Skin of body (tissue), 2 donors: ENCODE measurements around the gene WASHC4. TPM values are rescaled to one million over a fixed set of nuclear protein-coding genes. Genes with fewer than 3 reads are reported as not detected.
A peak's percentile ranks its signal among the peaks of the same experiment; 100 is the strongest.
"Not testable (repeated sequence)": the region's sequence is repeated elsewhere in the genome, so short reads cannot be mapped to it uniquely, and the experiment has no call there.

ENCODE experiments used
- DNase-seq: peaks from one replicate; lab custom pipeline; 2025; lab: John Stamatoyannopoulos, UW
- total RNA-seq: library from RNA; depleted of rRNA; stranded (reverse); fragments of >200 nt; gene quantifications from one replicate; pipeline ENCODE4 v1.2.3, GENCODE V29; 2014

The WASHC4 gene
- total RNA-seq, 1 donor from 2014 or later, result 97.0 TPM

DNA sequence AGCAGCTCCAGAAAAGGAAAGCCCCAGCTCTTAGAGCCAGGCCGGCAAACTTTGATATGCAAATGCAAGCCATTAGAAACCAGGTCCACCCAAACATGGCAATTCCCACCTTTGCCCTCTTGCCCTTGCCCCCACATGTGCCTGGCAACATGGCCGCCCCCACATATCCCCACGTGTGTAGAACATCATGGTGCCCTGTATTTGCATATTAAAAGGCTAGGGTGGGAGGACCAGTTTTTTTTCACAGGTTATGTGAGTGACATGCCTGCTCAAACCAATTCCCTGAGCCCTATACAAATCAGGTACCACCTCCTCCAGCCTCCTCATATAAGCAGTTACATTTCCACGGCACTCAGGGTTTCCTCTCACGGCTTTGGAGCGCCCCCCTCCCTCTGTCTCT is 17.2 kb upstream of the WASHC4 start:
- DNase-seq, result no peak

- DNase-seq, result no peak
Measured at GRCh38 chr12:105091476-105092206, 15.9 kb upstream of the WASHC4 start.

GRCh38 chr12:105092336-105092735 is 15.2 kb upstream of the WASHC4 start:
- no peak for DNase-seq

GRCh38 chr12:105095338-105095737 is 12.2 kb upstream of the WASHC4 start:
- DNase-seq, result not testable (repeated sequence)

DNA sequence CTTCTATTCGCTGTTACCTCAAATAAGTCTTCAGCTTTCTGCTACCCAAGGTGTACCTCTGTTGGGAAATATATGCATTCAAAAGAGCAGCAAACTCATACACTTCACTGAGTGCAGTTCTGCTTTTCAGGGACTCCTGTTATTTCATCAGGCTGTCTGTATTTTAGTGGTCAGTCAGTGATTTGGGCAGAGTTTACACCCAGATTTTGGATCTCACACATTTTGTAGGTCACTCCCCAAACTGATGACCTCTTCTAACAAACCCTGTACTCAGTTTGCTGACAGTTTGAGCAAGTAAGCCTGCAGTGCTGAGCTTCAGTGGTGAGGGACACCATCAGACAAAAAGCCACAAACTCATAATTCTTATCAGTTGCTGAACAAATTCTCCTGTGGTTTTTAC is 8.2 kb upstream of the WASHC4 start:
- DNase-seq, result no peak

DNA sequence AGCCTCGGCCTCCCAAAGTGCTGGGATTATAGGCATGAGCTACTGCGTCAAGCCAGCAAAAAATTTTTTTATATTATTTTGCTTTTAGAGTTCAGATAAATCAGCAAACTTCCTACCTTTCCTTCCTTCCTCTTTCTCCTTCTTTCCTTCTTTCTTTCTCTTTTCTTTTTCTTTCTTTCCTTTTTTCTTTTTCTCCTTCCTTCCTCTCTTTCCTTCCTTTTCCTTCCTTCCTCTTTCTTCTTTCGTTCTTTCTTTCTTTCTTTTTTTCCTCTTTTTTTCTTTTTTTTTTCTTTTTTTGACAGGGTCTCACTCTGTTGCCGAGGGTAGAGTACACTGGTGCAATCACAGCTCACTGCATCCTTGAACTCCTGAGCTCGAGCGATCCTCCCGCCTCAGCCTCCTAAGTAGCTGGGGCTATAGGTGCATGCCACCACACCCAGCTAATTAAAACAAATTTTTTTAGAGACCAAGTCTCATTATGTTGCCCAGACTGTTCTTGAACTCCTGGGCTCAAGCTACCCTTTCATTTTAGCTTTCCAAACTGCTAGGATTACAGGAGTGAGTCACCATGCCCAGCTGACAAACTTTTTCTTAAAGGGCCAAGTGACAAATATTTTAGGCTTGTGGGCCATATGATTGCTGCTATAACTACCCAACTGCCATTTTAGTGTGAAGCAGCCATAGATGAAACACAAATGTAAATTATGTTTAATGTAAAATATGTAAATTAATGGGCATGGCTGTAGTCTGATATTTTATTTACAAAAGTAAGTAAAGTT is 7.1 kb upstream of the WASHC4 start:
- DNase-seq, result no peak

- no peak for DNase-seq
Measured at GRCh38 chr12:105100998-105101397, 6.5 kb upstream of the WASHC4 start.

- no peak for DNase-seq
Measured at GRCh38 chr12:105102673-105103072, 4.9 kb upstream of the WASHC4 start.

DNA sequence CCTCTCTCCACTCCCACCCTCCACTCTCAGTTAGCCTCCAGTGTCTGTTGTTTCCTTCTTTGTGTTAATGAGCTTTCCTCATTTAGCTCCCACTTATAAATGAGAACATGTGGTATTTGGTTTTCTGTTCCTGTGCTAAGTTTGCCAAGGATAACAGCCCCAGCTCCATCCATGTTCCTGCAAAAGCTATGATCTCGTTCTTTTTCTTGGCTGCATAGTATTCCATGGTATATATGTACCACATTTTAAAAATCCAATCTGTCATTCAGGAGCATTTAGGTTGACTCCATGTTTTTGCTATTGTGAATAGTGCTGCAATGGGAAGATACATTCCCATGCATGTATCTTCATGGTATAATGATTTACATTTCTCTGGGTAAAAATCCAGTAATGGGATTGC is 2.8 kb upstream of the WASHC4 start:
- DNase-seq, result no peak

- DNase-seq, result peak; percentile 44
Measured at GRCh38 chr12:105106621-105107020, 910 bp upstream of the WASHC4 start.

DNA sequence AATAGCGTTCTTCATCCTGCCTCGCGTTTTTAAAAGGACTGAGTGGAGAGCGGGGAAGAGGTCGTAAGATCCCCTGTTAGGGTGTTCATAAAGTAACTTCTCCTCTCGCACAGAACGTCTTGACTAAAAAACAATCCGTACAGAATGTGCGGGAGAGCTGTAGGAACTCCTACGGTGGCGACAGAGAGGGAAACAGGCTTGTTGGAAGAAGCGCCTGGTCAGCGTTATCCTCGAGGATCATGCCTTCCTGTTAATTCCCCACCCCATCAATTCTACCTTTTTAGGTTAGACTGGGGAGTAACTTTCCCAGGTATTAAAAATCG is 399 bp upstream of the WASHC4 start:
- DNase-seq, result peak; percentile 66

GRCh38 chr12:105109465-105110212 is 2.1 kb downstream of the WASHC4 start:
- DNase-seq, result peak; percentile 3

DNA sequence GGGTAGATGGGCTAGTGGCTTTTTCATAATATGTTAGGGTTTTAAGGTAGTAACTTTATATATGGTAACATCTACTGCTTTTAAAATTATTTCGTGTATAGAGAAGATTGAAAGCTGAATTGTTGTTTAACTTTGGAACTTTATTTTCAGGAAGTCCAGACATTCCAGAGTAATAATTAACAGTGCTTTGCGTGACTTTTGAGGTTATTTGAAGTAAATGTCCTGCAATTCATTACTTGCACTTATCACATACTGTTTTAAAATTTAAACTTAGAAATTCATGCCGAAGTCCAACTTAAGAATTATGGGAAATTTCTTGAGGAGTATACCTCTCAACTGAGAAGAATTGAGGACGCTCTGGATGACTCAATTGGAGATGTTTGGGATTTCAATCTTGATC is 3.3 kb downstream of the WASHC4 start:
- no peak for DNase-seq

DNA sequence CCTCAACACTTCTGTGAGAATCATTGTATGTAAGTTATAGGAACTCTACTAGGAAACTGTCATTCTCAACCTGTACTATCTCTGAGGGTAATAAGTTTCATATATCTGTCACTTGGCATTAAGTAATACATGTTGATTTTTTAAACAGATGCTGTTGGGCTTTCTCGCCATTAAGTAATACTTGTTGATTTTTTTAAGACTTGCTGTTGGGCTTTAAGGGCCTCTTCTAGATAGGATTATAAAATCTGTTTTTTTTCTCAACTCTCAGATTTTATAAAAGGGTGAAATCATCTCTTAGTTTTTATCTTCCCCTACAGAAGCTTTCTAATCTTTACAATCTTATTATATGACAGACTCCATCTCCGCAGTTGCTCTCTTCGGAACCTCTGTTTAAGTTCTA is 5.6 kb downstream of the WASHC4 start:
- peak; percentile 1 for DNase-seq

GRCh38 chr12:105116969-105117368 is 9.4 kb downstream of the WASHC4 start:
- DNase-seq, result no peak

- DNase-seq, result no peak
Measured at GRCh38 chr12:105120551-105120950, 13.0 kb downstream of the WASHC4 start.

DNA sequence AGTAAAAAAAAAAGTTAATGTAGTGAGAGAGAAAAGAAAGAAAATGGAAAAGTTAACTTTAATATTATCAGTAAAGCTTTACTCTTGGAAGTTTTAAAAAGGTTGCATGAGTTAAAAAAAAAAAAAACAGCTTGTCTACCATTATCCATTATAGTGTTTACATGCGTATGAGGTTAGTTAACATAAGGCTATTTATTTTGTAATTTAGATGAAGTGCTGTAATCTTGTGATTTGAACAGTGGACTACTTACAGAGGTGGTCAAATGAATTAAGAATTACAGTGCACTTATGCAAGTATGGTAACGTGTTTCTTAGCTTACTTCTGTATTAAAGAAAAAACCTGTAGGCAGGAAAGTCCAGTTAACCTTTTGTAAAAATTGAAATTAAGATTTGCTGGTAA is 30.7 kb downstream of the WASHC4 start:
- DNase-seq, result no peak

DNA sequence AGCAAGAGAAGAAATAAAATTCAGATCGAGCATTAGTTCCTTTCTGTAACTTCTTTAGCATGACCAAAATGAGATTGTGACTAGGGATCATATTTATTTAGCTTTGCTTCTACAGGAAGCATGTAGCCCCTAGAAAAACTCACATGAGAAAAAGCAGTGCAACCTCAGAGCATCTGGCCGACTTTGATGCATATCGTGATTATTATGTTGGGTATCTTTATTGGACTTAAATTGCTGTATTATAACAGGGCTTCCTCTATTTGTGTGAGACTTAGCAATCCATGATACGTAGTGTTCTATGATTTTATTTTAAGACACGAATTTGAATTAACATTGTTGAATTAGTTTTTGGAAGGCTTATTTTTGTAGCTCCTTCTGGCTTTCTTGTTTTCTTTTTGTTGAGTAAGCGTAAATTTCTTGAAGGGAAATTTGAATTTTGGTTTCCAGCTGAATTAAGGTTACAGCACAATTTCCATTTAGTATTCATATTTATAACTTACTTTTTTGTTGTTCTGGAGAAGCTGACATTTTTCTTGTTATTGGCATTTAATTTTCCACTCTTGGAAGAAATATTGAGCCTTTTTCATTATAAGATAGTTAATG is 33.9 kb downstream of the WASHC4 start:
- DNase-seq, result no peak

GRCh38 chr12:105142259-105142658 is 34.7 kb downstream of the WASHC4 start:
- no peak for DNase-seq

DNA sequence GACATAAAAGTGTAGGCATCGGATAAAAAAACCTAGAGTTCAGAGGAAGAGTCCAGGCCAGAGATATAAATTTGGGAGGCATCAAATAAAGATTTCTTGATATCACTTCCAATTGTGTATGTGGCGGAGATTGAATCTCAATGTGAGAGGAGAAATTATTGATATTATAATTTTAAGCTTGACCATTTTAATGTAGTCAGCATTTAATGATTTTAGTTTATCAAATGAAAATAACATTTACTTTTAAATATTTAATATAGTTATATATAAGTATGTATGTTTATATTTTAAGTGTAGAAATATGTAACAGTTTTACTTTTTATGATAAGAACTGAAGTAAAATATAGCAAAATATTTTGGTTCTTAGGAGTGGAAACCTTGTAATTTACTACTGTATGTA is 48.7 kb downstream of the WASHC4 start:
- no peak for DNase-seq

DNA sequence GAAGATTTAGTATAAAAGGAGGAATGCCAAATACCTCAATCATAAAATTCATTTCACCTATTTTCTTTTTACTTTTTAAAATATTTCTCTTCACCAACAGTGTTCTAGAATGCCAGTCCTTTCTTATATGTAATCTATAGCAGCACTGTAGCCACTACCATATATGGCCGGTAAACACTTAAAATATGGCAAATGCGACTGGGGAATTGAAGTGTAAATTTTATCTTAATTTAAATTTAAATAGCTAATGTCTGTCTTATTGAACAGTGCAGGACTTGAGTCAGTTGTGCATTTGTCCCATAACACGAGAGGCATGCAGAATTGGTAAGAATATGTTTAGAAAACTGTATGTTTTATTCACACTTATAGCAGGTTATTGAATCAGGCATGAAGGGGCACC is 50.1 kb downstream of the WASHC4 start:
- no peak for DNase-seq

DNA sequence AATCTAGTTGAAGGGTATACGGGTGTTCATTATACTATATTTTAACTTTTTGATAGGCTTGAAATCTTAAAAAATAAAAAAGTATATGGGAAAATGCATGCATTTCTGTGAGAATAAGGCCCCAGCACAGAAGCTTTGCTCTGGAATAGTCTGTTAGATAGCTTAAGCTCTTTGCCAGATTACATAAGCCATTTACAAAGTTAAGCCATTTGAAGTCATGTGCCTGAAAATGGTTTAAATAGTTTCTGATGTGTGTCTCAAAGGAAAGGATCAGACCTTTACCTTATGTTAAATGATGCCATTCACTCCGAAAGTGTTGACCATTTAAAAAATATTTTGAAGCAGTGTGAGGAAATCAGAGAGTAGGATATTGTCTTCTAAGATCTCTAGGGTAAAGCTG is 51.3 kb downstream of the WASHC4 start:
- DNase-seq, result no peak
